B cell (primary cell): ENCODE measurements around the gene PNPO. TPM values are rescaled to one million over a fixed set of nuclear protein-coding genes. Genes with fewer than 3 reads are reported as not detected.

ENCODE experiments used
- ATAC-seq: fragments of 200-7000 bp; cut with Tn5 transposase; one replicate; pipeline ENCODE4 v1.10.0; 2021; ENCODE audit warnings: low read depth, mild to moderate bottlenecking, moderate number of reproducible peaks, moderate library complexity
- CTCF ChIA-PET: fragments of 350-600 bp; sonication (Branson Sonifier 250); formaldehyde crosslinking; loops from one replicate; lab custom pipeline; 2021; ENCODE audit warnings: antibody characterized with exemption, inconsistent platforms; lab: Charles Lee
- POLR2A ChIA-PET: fragments of 350-600 bp; sonication (Branson Sonifier 250); formaldehyde crosslinking; loops from one replicate; lab custom pipeline; 2021; ENCODE audit warnings: antibody characterized with exemption; lab: Charles Lee
- DNase-seq: peaks from one replicate; pipeline ENCODE4 v3.0.0; 2013
- H2AFZ ChIP-seq: 2 replicates; pipeline ENCODE4 v1.6.1; 2012; ENCODE audit warnings: mild to moderate bottlenecking, low read depth, low read length; ENCODE audit not compliant: insufficient read depth, poor library complexity, severe bottlenecking
- H3K27ac ChIP-seq, 2 donors: 1 replicate in 1 of 2; 2 replicates in 1 of 2; pipeline ENCODE4 v1.5.1; 2012 to 2013; ENCODE audit warnings: low read length in 2 of 2, mild to moderate bottlenecking in 2 of 2, moderate library complexity in 1 of 2
- H3K27me3 ChIP-seq, 4 experiments: fragments of 200-600 bp in 1 of 4; sonication (generic) in 1 of 4; replicated peaks in 1 of 4; 1 replicate in 2 of 4; 2 replicates in 2 of 4; pipeline versions ENCODE4 v1.6.1 to v1.7.0; 2013 to 2016; ENCODE audit warnings: low read length in 3 of 4, mild to moderate bottlenecking in 2 of 4, mixed read lengths in 1 of 4, moderate library complexity in 1 of 4; ENCODE audit not compliant: insufficient read depth in 4 of 4, control insufficient read depth in 3 of 4; ENCODE audit errors: control extremely low read depth in 1 of 4
- H3K36me3 ChIP-seq, 2 experiments: replicated peaks in 1 of 2; 1 replicate in 1 of 2; 2 replicates in 1 of 2; pipeline versions ENCODE4 v1.6.1 to v1.7.1; 2013; ENCODE audit warnings: low read length in 1 of 2; ENCODE audit not compliant: insufficient read depth in 2 of 2, control insufficient read depth in 1 of 2; ENCODE audit errors: control extremely low read depth in 1 of 2, extremely low read depth in 1 of 2
- H3K4me1 ChIP-seq, 2 donors: fragments of 200-600 bp in 1 of 2; sonication (generic) in 1 of 2; 1 replicate in 1 of 2; 2 replicates in 1 of 2; pipeline versions ENCODE4 v1.5.1 to v1.6.1; 2013 to 2017; ENCODE audit warnings: low read length in 2 of 2; ENCODE audit not compliant: control insufficient read depth in 2 of 2, insufficient read depth in 2 of 2
- H3K4me2 ChIP-seq: replicated peaks from 2 replicates; pipeline ENCODE3; 2012; ENCODE audit warnings: mild to moderate bottlenecking, low read depth, low read length; ENCODE audit not compliant: poor library complexity, severe bottlenecking
- H3K4me3 ChIP-seq, 5 experiments: fragments of 200-600 bp in 1 of 5; sonication (generic) in 1 of 5; 1 replicate in 3 of 5; 2 replicates in 2 of 5; pipeline versions ENCODE4 v1.5.1 to v1.7.0; 2011 to 2016; ENCODE audit warnings: low read length in 4 of 5, mild to moderate bottlenecking in 4 of 5, low read depth in 2 of 5, control low read depth in 1 of 5, moderate library complexity in 1 of 5; ENCODE audit not compliant: insufficient read depth in 1 of 5; ENCODE audit errors: control extremely low read depth in 1 of 5, extremely low read depth in 1 of 5
- H3K79me2 ChIP-seq: fragments of 200-600 bp; sonication (generic); one replicate; pipeline ENCODE4 v1.6.0; 2016; ENCODE audit warnings: low read length; ENCODE audit not compliant: control insufficient read depth, insufficient read depth
- H3K9ac ChIP-seq: fragments of 200-600 bp; sonication (generic); 2 replicates; pipeline ENCODE4 v1.6.1; 2017; ENCODE audit warnings: mild to moderate bottlenecking, low read length, moderate library complexity
- H3K9me3 ChIP-seq, 3 donors: one replicate each; pipeline versions ENCODE4 v1.6.1 to v1.7.1; 2013; ENCODE audit warnings: low read length in 2 of 3; ENCODE audit not compliant: control insufficient read depth in 2 of 3, insufficient read depth in 1 of 3; ENCODE audit errors: control extremely low read depth in 1 of 3
- H4K20me1 ChIP-seq: 2 replicates; pipeline ENCODE4 v1.6.0; 2012; ENCODE audit warnings: mild to moderate bottlenecking, low read length; ENCODE audit not compliant: insufficient read depth, control insufficient read depth, poor library complexity, severe bottlenecking
- H3K27ac Mint-ChIP-seq: one replicate; pipeline ENCODE4 v1.8.0; 2021; ENCODE audit warnings: mixed read lengths
- H3K27me3 Mint-ChIP-seq: one replicate; pipeline ENCODE4 v1.8.0; 2021; ENCODE audit warnings: mixed read lengths
- H3K4me1 Mint-ChIP-seq: one replicate; pipeline ENCODE4 v1.8.0; 2021; ENCODE audit warnings: mixed read lengths
- H3K4me3 Mint-ChIP-seq: one replicate; pipeline ENCODE4 v1.8.0; 2021; ENCODE audit warnings: mixed read lengths
- H3K9me3 Mint-ChIP-seq: one replicate; pipeline ENCODE4 v1.8.0; 2022; ENCODE audit warnings: mixed read lengths; ENCODE audit not compliant: insufficient read depth
- EZH2 ChIP-seq: IDR thresholded peaks from 2 replicates; pipeline ENCODE4 v1.6.1; 2012; ENCODE audit warnings: borderline replicate concordance, low read depth, mild to moderate bottlenecking, moderate library complexity, low read length; ENCODE audit not compliant: insufficient read depth, poor library complexity, severe bottlenecking
- WGBS: methylation state at CpG from one replicate; pipeline ENCODE4 v1.1.5; 2013; ENCODE audit warnings: missing lambda C conversion rate; ENCODE audit not compliant: insufficient coverage; 5-methylcytosine and 5-hydroxymethylcytosine counted together
- intact Hi-C: fragments of 100-400 bp; cut with micrococcal nuclease; formaldehyde crosslinking; loops from one replicate; pipeline ENCODE4 v1.10.0; 2022
- polyA plus RNA-seq: library from polyadenylated mRNA; depleted of rRNA; stranded (reverse); fragments of >200 nt; gene quantifications from 2 replicates; pipeline ENCODE4 v1.2.3, GENCODE V29; 2012
- total RNA-seq, 2 donors: library from RNA; stranded (reverse); fragments of 120-200 nt in 1 of 2; gene quantifications; 1 replicate in 1 of 2; 2 replicates in 1 of 2; pipeline versions ENCODE4 v1.2.3 to v1.2.4, GENCODE V29; 2013 to 2022
- TF ChIP-seq, protein P1 (sequence below): fragments of 200-600 bp; IDR thresholded peaks from one replicate; pipeline ENCODE4 v1.8.0; 2022; ENCODE audit warnings: antibody characterized with exemption, mild to moderate bottlenecking

Gene PNPO
- total and polyA plus RNA-seq, 2 donors (not counting 1 experiment from before 2014, with no cell fraction given), result 8.0 to 14.7 TPM

DNA sequence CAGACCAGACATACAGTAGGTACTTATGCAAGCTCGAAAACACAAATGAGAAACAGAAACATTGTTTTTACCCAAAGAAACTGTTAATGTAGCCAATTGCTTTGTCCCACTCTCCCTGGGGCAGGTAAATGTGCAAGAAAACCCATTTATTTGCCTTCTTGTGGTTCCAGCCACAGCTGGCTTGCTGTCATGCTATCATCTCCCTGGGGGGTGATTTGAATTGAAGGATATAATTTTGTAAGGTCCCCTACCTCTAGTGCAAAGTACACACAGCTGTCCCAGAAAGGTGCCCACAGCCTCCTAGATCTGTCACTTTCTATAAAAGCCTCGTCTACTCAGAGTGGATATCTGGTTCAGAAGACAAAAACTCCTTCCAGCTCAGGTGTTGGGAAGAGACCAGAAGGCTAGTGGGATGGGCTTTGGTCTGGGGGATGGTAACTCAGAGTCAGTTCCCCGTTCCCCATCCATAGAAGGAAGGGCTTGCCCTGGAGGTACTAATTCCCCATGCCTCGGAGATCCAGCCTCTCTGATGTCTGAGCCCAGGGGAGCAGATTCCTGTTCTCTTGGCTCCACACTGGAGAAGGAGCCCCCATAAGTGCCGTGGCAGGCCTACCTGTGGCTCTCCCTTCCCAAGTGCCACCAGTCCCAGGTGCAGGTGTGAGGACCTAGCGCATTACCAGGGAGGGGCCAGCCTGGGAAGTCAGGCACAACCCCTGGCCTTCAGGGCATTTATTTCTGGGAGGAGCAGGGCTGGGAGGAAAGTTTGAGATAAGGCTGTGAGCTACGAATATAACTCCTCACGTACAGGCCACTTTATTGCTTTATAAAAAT is 18.7 kb downstream of the PNPO start:
- Histone ChIP-seq H3K9ac (no peak overlapping the region), H3K9me3 (no peaks in the 10 kb centered on the region), H3K27me3 (no peaks in the 10 kb centered on the region), H3K4me1 (no peaks in the 10 kb centered on the region), H3K79me2 (no peaks in the 10 kb centered on the region), H2AFZ (no peak overlapping the region), H3K4me2 (no peak overlapping the region), H4K20me1 (no peaks in the 10 kb centered on the region), H3K27ac (no peak overlapping the region), H3K36me3 (no peaks in the 10 kb centered on the region), H3K4me3 (no peak overlapping the region)
- TF ChIP-seq, protein P1, sequence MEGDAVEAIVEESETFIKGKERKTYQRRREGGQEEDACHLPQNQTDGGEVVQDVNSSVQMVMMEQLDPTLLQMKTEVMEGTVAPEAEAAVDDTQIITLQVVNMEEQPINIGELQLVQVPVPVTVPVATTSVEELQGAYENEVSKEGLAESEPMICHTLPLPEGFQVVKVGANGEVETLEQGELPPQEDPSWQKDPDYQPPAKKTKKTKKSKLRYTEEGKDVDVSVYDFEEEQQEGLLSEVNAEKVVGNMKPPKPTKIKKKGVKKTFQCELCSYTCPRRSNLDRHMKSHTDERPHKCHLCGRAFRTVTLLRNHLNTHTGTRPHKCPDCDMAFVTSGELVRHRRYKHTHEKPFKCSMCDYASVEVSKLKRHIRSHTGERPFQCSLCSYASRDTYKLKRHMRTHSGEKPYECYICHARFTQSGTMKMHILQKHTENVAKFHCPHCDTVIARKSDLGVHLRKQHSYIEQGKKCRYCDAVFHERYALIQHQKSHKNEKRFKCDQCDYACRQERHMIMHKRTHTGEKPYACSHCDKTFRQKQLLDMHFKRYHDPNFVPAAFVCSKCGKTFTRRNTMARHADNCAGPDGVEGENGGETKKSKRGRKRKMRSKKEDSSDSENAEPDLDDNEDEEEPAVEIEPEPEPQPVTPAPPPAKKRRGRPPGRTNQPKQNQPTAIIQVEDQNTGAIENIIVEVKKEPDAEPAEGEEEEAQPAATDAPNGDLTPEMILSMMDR, result no peak
- no peak for TF ChIP-seq EZH2
- ChIA-PET CTCF (interaction anchor here (0.8 to 2.8 kb wide), 6 partner anchors 10 to 70 kb away, joined by 3 to 15 read pairs (median 3); partner anchors contain the start of gene CDK5RAP3), POLR2A (no interaction called here)
- H3K27ac Mint-ChIP-seq, result no peak overlapping the region
- intact Hi-C loops, result no loop called here
- no peaks in the 10 kb centered on the region for H3K9me3 Mint-ChIP-seq
- no peaks in the 10 kb centered on the region for H3K27me3 Mint-ChIP-seq
- WGBS, result 89% methylated on average over 6 of the region's 8 CpGs
- no peaks in the 10 kb centered on the region for H3K4me1 Mint-ChIP-seq
- H3K4me3 Mint-ChIP-seq, result no peak overlapping the region
- no peak for ATAC-seq
- no peak for DNase-seq

DNA sequence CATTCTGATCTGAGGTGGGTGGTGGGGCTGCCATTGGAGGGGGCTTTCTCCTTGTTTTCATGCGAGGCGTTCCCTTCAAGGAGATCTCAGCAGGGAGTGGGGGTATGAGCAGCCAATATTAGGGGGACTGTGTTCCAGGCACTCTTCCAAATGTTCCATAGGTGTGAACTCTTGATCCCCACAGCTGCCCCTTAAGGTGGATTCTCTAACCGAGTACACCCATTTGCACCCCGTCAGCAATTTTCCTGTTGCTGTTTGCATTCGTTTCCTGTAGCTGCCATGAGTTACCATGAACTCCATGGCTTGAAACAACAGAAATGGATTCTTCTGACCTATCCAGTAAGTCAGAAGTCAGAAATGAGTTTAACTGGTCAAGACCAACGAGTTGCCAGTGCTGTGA is 20.0 kb downstream of the PNPO start:
- Histone ChIP-seq H3K4me1 (no peaks in the 10 kb centered on the region), H3K27me3 (no peaks in the 10 kb centered on the region), H3K4me3 (no peak overlapping the region), H3K36me3 (no peaks in the 10 kb centered on the region), H3K9me3 (no peaks in the 10 kb centered on the region), H3K4me2 (no peak overlapping the region), H3K27ac (no peak overlapping the region), H3K79me2 (no peaks in the 10 kb centered on the region), H4K20me1 (no peaks in the 10 kb centered on the region), H3K9ac (no peak overlapping the region), H2AFZ (no peak overlapping the region)
- ChIA-PET CTCF (interaction anchor here (1.4 to 2.8 kb wide), 2 partner anchors 10 to 12 kb away, joined by 3 to 15 read pairs; partner anchors contain the start of gene CDK5RAP3), POLR2A (no interaction called here)
- intact Hi-C loops, result no loop called here
- Mint-ChIP-seq H3K4me1 (no peaks in the 10 kb centered on the region), H3K27ac (no peak overlapping the region), H3K4me3 (no peak overlapping the region), H3K9me3 (no peaks in the 10 kb centered on the region), H3K27me3 (no peaks in the 10 kb centered on the region)
- no peak for TF ChIP-seq EZH2
- TF ChIP-seq, protein P1, result no peak
- no peak for ATAC-seq
- no peak for DNase-seq
- WGBS, result 87% methylated on average over 6 of the region's 6 CpGs
